Measurements from ENCODE around the gene RNF183.
A peak's percentile ranks its signal among the peaks of the same experiment; 100 is the strongest.

GRCh38 chr9:113345671-113346070, 42.5 kb upstream of the RNF183 start:
- TF ChIP-seq CREB5 (CRISPR knock-in tag; IDR thresholded peaks at IDR 0.05): peak; percentile 89; the same call in 1 of the 2 replicates
- TF ChIP-seq EZH2 (IDR thresholded peaks at IDR 0.05; ENCODE audit: borderline replicate concordance, low read depth, low read length): no peak
- peak; percentile 96 for TF ChIP-seq ZNF644 (tag; IDR thresholded peaks at IDR 0.05; ENCODE audit: low read depth)
- no peak for TF ChIP-seq SP1 (CRISPR knock-in tag; IDR thresholded peaks at IDR 0.05)
- no peak for TF ChIP-seq CTCF (IDR thresholded peaks at IDR 0.05 in 2 of 3, conservative IDR thresholded peaks at IDR 0.05 in 1 of 3; ENCODE audit: insufficient read depth in 2 of 3, low read depth in 1 of 3, low read length in 3 of 3)
- TF ChIP-seq ZNF263 (CRISPR knock-in tag; IDR thresholded peaks at IDR 0.05; ENCODE audit: borderline replicate concordance): no peak
